HG03097 (cell line): ENCODE measurements around the gene RIN3.

ENCODE experiments used
- ATAC-seq: cut with Tn5 transposase; IDR thresholded peaks from one replicate; pipeline ENCODE4 v1.9.1; 2021; ENCODE audit not compliant: unreplicated experiment, low FRiP score

The RIN3 gene

GRCh38 chr14:92513204-92513965, at the start of gene RIN3:
Gene RIN3 (plus strand): TSS chr14:92513781. CDS start chr14:92513933, 152 bp downstream.
- peak; percentile 50 for ATAC-seq

GRCh38 chr14:92464156-92464555, 49.4 kb upstream of the RIN3 start:
- ATAC-seq: no peak

- no peak for ATAC-seq
Observed at GRCh38 chr14:92464716-92465115, 48.9 kb upstream of the RIN3 start.

GRCh38 chr14:92465353-92466055, 48.1 kb upstream of the RIN3 start:
- ATAC-seq: no peak

- no peak for ATAC-seq
Observed at GRCh38 chr14:92466059-92466458, 47.5 kb upstream of the RIN3 start.

- ATAC-seq: no peak
Observed at GRCh38 chr14:92469515-92469914, 44.1 kb upstream of the RIN3 start.

- ATAC-seq: no peak
Observed at GRCh38 chr14:92470215-92470614, 43.4 kb upstream of the RIN3 start.

GRCh38 chr14:92470811-92471210, 42.8 kb upstream of the RIN3 start:
- no peak for ATAC-seq

GRCh38 chr14:92471919-92472318, 41.7 kb upstream of the RIN3 start:
- ATAC-seq: no peak

GRCh38 chr14:92472860-92473259, 40.7 kb upstream of the RIN3 start:
- no peak for ATAC-seq

- ATAC-seq: no peak
Observed at GRCh38 chr14:92473261-92473968, 40.2 kb upstream of the RIN3 start.

GRCh38 chr14:92473969-92474535, 39.5 kb upstream of the RIN3 start:
- no peak for ATAC-seq

- no peak for ATAC-seq
Observed at GRCh38 chr14:92475037-92475436, 38.5 kb upstream of the RIN3 start.

- no peak for ATAC-seq
Observed at GRCh38 chr14:92475451-92476187, 38.0 kb upstream of the RIN3 start.

- no peak for ATAC-seq
Observed at GRCh38 chr14:92480856-92481255, 32.7 kb upstream of the RIN3 start.

GRCh38 chr14:92481386-92481785, 32.2 kb upstream of the RIN3 start:
- ATAC-seq: no peak

- ATAC-seq: no peak
Observed at GRCh38 chr14:92481811-92482555, 31.6 kb upstream of the RIN3 start.

GRCh38 chr14:92482621-92483319, 30.8 kb upstream of the RIN3 start:
- no peak for ATAC-seq

- no peak for ATAC-seq
Observed at GRCh38 chr14:92484132-92484823, 29.3 kb upstream of the RIN3 start.
